DOHH2 (cell line): ENCODE data around the gene RIN3.

Experiments used
- EZH2phosphoT487 ChIP-seq: fragments of 200-600 bp; sonication (generic); IDR thresholded peaks from 2 replicates; pipeline ENCODE4 v1.6.1; 2017; ENCODE audit warnings: borderline replicate concordance, mild to moderate bottlenecking, antibody characterized with exemption, low read length, moderate library complexity, mixed read lengths
- TF ChIP-seq, protein P1 (sequence below): fragments of 200-600 bp; sonication (generic); IDR thresholded peaks from one replicate; pipeline ENCODE4 v1.5.1; 2014; ENCODE audit warnings: antibody characterized with exemption, mild to moderate bottlenecking, low read depth, low read length; ENCODE audit not compliant: poor library complexity, severe bottlenecking

DNA sequence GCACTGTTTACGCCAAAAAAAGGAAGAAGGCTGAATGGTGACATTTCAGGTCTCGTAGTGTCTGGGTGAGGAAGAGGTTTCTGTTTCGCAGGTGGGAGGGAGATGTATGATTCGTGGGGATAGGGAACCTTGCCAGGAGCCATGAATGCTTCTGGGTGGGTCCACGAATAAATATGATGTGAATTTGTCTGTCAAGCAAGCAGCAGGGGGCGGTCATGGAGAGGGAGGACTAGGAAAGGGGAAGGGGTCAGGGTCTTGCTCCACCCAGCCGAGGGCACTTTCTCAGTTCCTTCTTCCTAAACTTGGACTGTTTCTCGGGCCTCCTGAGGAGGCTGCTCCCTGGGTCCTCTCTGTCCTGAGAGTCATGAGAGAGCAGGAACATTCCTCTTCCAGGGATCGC, 162.4 kb downstream of the RIN3 start:
- TF ChIP-seq, protein P1, sequence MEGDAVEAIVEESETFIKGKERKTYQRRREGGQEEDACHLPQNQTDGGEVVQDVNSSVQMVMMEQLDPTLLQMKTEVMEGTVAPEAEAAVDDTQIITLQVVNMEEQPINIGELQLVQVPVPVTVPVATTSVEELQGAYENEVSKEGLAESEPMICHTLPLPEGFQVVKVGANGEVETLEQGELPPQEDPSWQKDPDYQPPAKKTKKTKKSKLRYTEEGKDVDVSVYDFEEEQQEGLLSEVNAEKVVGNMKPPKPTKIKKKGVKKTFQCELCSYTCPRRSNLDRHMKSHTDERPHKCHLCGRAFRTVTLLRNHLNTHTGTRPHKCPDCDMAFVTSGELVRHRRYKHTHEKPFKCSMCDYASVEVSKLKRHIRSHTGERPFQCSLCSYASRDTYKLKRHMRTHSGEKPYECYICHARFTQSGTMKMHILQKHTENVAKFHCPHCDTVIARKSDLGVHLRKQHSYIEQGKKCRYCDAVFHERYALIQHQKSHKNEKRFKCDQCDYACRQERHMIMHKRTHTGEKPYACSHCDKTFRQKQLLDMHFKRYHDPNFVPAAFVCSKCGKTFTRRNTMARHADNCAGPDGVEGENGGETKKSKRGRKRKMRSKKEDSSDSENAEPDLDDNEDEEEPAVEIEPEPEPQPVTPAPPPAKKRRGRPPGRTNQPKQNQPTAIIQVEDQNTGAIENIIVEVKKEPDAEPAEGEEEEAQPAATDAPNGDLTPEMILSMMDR = no peak
- TF ChIP-seq EZH2phosphoT487 = no peak
